ENCODE data around the gene GOLGA8J.
"Not testable (repeated sequence)": the region's sequence is repeated elsewhere in the genome, so short reads cannot be mapped to it uniquely, and the experiment has no call there.

The GOLGA8J gene

GRCh38 chr15:30073915-30074314, 8.8 kb upstream of the GOLGA8J start:
- no peak for DNase-seq (ENCODE audit: low spot score)

- not testable (repeated sequence) for DNase-seq (ENCODE audit: low spot score)
Observed at GRCh38 chr15:30080816-30081215, 1.9 kb upstream of the GOLGA8J start.

- not testable (repeated sequence) for DNase-seq (ENCODE audit: low spot score)
Observed at GRCh38 chr15:30097827-30098226, 15.1 kb downstream of the GOLGA8J start.

- DNase-seq (ENCODE audit: low spot score), result not testable (repeated sequence)
Observed at GRCh38 chr15:30102890-30103289, 20.1 kb downstream of the GOLGA8J start.

- DNase-seq (ENCODE audit: low spot score), result not testable (repeated sequence)
Observed at GRCh38 chr15:30103941-30104507, 21.3 kb downstream of the GOLGA8J start.

GRCh38 chr15:30110591-30110990, 27.8 kb downstream of the GOLGA8J start:
- DNase-seq (ENCODE audit: low spot score), result not testable (repeated sequence)

GRCh38 chr15:30130066-30130465, 47.3 kb downstream of the GOLGA8J start:
- DNase-seq (ENCODE audit: low spot score), result not testable (repeated sequence)

GRCh38 chr15:30134751-30135150, 52.0 kb downstream of the GOLGA8J start, which contains the start of gene GOLGA8T:
GOLGA8T (plus strand) TSS chr15:30135051; CDS start chr15:30135149, 98 bp downstream.
- DNase-seq (ENCODE audit: low spot score), result not testable (repeated sequence)

All from hematopoietic multipotent progenitor cell treated with erythropoietin and hydrocortisone succinate and interleukin-3 and kit ligand, for 17 days (in vitro differentiated cells).